GM12892 (cell line): Measurements from ENCODE around the gene ACSS1.
A peak's percentile ranks its signal among the peaks of the same experiment; 100 is the strongest.

Experiments used
- DNase-seq: peaks from one replicate; pipeline ENCODE4 v3.0.0; 2011; ENCODE audit not compliant: insufficient read length
- FAIRE-seq: peaks from 2 replicates; lab custom pipeline; 2011; peaks lifted over from hg19 to GRCh38; lab: Jason Lieb, UNC
- POLR2A ChIP-seq: IDR thresholded peaks from 2 replicates; pipeline ENCODE4 v1.6.1; 2011; ENCODE audit warnings: low read depth, low read length, control low read depth
- POLR2AphosphoS5 ChIP-seq: IDR thresholded peaks from 2 replicates; pipeline ENCODE4 v1.6.1; 2011; ENCODE audit warnings: low read depth, low read length, control low read depth
- TAF1 ChIP-seq: IDR thresholded peaks from 2 replicates; pipeline ENCODE4 v1.6.1; 2011; ENCODE audit warnings: low read depth, mild to moderate bottlenecking, control low read depth, low read length, borderline replicate concordance

ACSS1 gene

GRCh38 chr20:25039697-25040437, 18.1 kb downstream of the ACSS1 start:
- FAIRE-seq (no peak), DNase-seq (no peak)
- TF ChIP-seq POLR2A (no peak), TAF1 (no peak), POLR2AphosphoS5 (no peak)

GRCh38 chr20:25038591-25039015, 19.3 kb downstream of the ACSS1 start:
- no peak for TF ChIP-seq POLR2A
- no peak for TF ChIP-seq POLR2AphosphoS5
- no peak for TF ChIP-seq TAF1
- DNase-seq (no peak), FAIRE-seq (no peak)

GRCh38 chr20:25038103-25038410, 19.9 kb downstream of the ACSS1 start:
- no peak for FAIRE-seq
- TF ChIP-seq POLR2A, result no peak
- no peak for TF ChIP-seq POLR2AphosphoS5
- no peak for TF ChIP-seq TAF1
- DNase-seq, result no peak

- DNase-seq (no peak), FAIRE-seq (no peak)
- TF ChIP-seq TAF1, result no peak
- TF ChIP-seq POLR2A, result no peak
- TF ChIP-seq POLR2AphosphoS5, result no peak
Measured at GRCh38 chr20:25037288-25038102, 20.4 kb downstream of the ACSS1 start.

GRCh38 chr20:25036331-25036936, 21.5 kb downstream of the ACSS1 start:
- TF ChIP-seq POLR2A (no peak), TAF1 (no peak), POLR2AphosphoS5 (no peak)
- no peak for FAIRE-seq

GRCh38 chr20:25035921-25036320, 22.0 kb downstream of the ACSS1 start:
- no peak for TF ChIP-seq TAF1
- FAIRE-seq (peak; percentile 78), DNase-seq (no peak)

More at GRCh38 chr20:25036331-25036936, 21.5 kb downstream of the ACSS1 start:
- DNase-seq, result no peak

- no peak for TF ChIP-seq TAF1
- TF ChIP-seq POLR2AphosphoS5, result no peak
- no peak for TF ChIP-seq POLR2A
- DNase-seq (no peak), FAIRE-seq (no peak)
Measured at GRCh38 chr20:25033924-25034300, 24.0 kb downstream of the ACSS1 start.

GRCh38 chr20:25033265-25033923, 24.5 kb downstream of the ACSS1 start:
- FAIRE-seq (no peak), DNase-seq (no peak)
- TF ChIP-seq TAF1, result no peak
- TF ChIP-seq POLR2AphosphoS5, result no peak
- no peak for TF ChIP-seq POLR2A

- TF ChIP-seq TAF1 (no peak), POLR2A (no peak), POLR2AphosphoS5 (no peak)
- FAIRE-seq, result no peak
Measured at GRCh38 chr20:25032478-25033264, 25.3 kb downstream of the ACSS1 start.

GRCh38 chr20:25032065-25032477, 25.9 kb downstream of the ACSS1 start:
- DNase-seq (no peak), FAIRE-seq (no peak)
- TF ChIP-seq POLR2AphosphoS5, result no peak
- TF ChIP-seq POLR2A, result no peak
- TF ChIP-seq TAF1, result no peak

More at GRCh38 chr20:25032478-25033264, 25.3 kb downstream of the ACSS1 start:
- no peak for DNase-seq
